HG02885 (cell line): Measurements from ENCODE around the gene NOP53.
"Not testable (repeated sequence)": the region's sequence is repeated elsewhere in the genome, so short reads cannot be mapped to it uniquely, and the experiment has no call there.

Experiments used
- ATAC-seq: cut with Tn5 transposase; IDR thresholded peaks from one replicate; pipeline ENCODE4 v1.9.1; 2021; ENCODE audit warnings: mild to moderate bottlenecking; ENCODE audit not compliant: unreplicated experiment, poor library complexity

The NOP53 gene

GRCh38 chr19:47752440-47753211 lies 7.3 kb downstream of the NOP53 start:
- ATAC-seq = no peak

GRCh38 chr19:47754206-47755064 lies 9.1 kb downstream of the NOP53 start:
- no peak for ATAC-seq

GRCh38 chr19:47755065-47755761 lies 9.9 kb downstream of the NOP53 start:
- ATAC-seq = no peak

- no peak for ATAC-seq
Observed at GRCh38 chr19:47755762-47756626, 10.6 kb downstream of the NOP53 start.

- no peak for ATAC-seq
Observed at GRCh38 chr19:47756627-47756929, 11.2 kb downstream of the NOP53 start.

- ATAC-seq = no peak
Observed at GRCh38 chr19:47756953-47757608, 11.7 kb downstream of the NOP53 start.

- ATAC-seq = no peak
Observed at GRCh38 chr19:47757617-47758442, 12.5 kb downstream of the NOP53 start.

- no peak for ATAC-seq
Observed at GRCh38 chr19:47758443-47758804, 13.1 kb downstream of the NOP53 start.

GRCh38 chr19:47760632-47760999 lies 15.3 kb downstream of the NOP53 start:
- no peak for ATAC-seq

GRCh38 chr19:47761566-47761965 lies 16.2 kb downstream of the NOP53 start:
- no peak for ATAC-seq

GRCh38 chr19:47762151-47762550 lies 16.8 kb downstream of the NOP53 start:
- no peak for ATAC-seq

GRCh38 chr19:47762615-47763308 lies 17.4 kb downstream of the NOP53 start:
- ATAC-seq = no peak

GRCh38 chr19:47764705-47765104 lies 19.4 kb downstream of the NOP53 start:
- not testable (repeated sequence) for ATAC-seq

- no peak for ATAC-seq
Observed at GRCh38 chr19:47765523-47766358, 20.4 kb downstream of the NOP53 start.

GRCh38 chr19:47766359-47766620 lies 20.9 kb downstream of the NOP53 start:
- no peak for ATAC-seq

- no peak for ATAC-seq
Observed at GRCh38 chr19:47766670-47767069, 21.3 kb downstream of the NOP53 start.

- ATAC-seq = no peak
Observed at GRCh38 chr19:47767349-47767748, 22.0 kb downstream of the NOP53 start.

- no peak for ATAC-seq
Observed at GRCh38 chr19:47768604-47769003, 23.3 kb downstream of the NOP53 start.
